HG02840 (cell line): ENCODE results near the gene EEF2.

ENCODE experiments used
- ATAC-seq: cut with Tn5 transposase; IDR thresholded peaks from one replicate; pipeline ENCODE4 v1.9.1; 2021; ENCODE audit warnings: mild to moderate bottlenecking, moderate library complexity, moderate number of reproducible peaks; ENCODE audit not compliant: unreplicated experiment, low FRiP score

Gene EEF2

DNA sequence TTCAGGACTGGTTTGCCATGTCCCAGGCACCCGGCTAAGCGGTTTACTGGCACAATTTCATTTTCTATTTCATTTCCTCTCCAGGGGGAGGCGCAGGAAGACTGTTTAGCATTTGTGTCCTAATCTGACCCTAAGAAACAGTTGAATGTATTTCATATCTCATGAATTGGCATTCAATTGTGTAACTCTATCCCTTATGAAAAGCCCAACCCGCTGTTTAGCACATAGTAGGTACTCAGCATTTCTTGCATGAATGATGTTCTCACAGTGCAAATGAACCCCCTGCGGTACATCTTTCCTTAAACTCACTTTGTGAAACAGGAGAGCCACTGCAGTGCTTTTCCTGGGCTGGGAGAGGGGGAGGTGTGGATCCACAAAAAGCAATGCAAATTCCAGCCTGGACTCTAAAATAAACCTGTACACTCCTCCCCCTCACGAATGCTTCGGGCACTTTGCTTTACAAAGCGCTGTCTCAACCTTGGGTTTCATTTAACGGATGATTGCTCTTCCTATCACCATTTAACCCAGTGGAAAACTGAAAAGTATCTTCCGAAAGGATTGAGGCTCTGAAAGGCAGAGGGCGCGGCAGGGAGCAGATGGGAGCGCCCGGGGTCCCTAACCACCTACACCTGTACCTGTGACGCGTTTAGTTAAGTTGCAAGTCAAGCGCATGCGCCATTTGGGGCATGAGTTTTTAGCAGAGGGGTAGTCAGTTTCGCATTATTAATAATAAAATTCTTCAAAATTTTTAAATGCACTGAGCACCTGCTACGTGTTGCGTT, 1.2 kb upstream of the EEF2 start:
- no peak for ATAC-seq

DNA sequence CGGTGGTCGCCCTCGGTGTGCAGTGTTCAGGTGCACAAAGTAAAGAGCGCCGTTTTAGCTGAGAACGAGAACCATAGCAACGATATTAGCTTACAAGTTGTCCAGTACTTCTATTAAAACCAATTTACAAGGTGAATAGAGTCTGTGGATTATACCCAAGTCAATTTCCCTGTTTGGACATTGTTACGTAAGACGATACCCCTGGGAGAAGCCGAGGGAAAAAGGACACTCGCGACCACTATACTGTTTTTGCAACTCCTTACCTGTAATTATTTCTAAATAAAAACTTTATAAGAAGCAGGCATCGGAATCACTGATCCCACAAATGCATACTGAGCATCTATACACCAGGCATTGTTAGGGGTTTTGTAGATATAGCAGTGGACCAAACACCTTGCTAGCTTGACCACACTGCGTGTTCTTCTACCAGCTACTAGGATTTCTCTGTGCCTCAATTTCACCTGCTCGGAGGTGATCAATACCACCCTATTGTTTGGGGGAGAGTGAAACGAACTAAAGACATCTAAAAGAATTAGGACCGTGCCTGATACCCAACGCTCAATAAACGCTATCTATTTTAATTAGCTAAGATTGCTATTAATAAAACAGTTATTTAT, 488 bp upstream of the EEF2 start:
- ATAC-seq: no peak

DNA sequence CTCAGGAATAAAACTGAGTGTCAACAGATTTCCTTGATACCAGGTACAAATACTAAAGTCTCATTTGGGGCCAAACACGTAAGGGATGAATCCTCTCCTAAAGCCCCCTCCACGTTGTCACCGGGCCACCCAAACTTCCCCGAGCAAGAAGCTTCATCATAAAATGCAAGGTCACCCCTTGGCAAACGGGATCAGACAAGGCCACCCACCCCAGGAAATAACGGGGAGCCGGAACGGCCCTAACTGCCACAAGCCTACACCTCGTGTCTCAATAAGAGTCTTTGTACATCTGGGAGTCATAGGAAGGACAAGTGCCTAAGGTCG, 717 bp downstream of the EEF2 start:
- ATAC-seq: no peak

DNA sequence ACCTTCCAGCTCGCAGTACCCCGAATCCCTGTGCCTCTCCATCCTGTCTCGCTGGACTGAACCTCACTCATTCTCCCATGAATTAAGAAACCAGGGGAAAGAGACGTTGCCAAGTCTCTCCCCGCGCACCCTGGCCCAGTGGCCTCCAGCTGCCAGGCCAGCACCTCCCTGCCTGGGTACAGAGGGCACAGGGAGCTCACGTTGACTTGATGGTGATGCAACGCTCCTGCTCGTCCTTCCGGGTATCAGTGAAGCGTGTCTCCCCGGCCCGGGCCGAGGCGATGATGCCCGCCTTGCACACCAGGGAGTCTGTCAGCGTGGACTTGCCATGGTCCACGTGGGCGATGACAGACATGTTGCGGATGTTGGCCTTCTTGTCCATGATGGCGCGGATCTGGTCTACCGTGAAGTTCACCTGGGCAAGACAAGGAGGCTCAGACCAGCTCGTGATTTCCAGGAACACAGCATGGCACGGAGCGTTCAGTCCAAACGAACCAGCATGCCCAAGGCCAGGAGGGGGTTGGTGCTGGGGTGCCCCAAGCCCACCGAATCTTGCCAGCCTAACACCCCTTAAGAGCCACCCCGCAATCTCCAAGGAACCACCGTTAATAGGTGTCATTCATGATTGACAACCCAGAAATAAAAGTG, 1.2 kb downstream of the EEF2 start:
- ATAC-seq: no peak

DNA sequence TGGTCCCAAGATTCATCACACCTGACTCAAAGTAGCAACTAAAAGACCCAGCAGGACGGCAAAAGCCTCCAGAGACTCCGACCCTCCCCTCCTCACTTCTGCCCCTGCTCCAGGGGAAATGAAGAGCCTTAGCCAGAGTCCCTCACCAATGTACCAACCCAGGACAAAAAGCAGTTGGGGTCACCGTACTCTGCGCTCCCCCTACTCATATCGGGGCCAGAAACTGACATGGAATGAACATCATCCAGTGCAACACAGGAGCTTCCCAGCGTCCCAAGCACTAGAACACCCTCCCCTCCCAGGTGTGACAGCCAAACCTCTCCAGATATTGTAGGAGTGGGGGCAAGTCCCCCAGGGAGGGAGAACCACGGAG, 1.7 kb downstream of the EEF2 start:
- no peak for ATAC-seq

DNA sequence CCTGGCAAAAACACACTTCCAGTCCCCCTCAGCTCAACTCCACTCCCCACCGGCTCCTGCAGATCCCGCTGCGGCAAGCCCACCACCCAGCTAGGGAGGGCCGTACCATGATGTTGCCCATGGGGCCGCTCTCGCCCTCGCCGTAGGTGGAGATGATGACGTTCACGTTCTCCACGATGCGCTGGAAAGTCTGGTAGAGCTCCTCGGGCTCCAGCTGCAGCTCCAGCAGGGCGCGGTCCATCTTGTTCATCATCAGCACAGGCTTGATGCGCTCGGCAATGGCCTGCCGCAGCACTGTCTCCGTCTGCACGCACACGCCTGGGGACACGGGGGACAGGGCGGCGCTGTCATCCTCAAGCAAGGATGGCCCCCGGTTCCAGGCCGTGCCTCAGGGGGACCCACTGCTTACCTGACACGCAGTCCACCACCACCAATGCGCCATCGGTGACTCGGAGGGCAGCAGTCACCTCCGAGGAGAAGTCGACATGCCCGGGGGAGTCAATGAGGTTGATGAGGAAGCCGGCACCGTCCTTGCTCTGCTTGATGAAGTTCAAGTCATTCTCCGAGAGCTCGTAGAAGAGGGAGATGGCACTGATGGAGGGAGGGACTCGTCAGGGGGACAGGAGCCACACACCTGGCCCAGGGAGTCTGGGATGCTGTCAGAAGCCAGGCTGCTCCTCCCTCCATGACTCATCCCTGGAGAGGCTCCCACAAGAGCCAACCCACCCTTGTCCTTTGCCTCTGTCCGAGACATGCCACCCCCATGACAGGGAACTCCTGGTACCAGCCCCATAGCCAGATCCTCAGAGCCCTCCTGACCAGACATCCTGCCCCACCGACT, 2.3 kb downstream of the EEF2 start:
- ATAC-seq: no peak

DNA sequence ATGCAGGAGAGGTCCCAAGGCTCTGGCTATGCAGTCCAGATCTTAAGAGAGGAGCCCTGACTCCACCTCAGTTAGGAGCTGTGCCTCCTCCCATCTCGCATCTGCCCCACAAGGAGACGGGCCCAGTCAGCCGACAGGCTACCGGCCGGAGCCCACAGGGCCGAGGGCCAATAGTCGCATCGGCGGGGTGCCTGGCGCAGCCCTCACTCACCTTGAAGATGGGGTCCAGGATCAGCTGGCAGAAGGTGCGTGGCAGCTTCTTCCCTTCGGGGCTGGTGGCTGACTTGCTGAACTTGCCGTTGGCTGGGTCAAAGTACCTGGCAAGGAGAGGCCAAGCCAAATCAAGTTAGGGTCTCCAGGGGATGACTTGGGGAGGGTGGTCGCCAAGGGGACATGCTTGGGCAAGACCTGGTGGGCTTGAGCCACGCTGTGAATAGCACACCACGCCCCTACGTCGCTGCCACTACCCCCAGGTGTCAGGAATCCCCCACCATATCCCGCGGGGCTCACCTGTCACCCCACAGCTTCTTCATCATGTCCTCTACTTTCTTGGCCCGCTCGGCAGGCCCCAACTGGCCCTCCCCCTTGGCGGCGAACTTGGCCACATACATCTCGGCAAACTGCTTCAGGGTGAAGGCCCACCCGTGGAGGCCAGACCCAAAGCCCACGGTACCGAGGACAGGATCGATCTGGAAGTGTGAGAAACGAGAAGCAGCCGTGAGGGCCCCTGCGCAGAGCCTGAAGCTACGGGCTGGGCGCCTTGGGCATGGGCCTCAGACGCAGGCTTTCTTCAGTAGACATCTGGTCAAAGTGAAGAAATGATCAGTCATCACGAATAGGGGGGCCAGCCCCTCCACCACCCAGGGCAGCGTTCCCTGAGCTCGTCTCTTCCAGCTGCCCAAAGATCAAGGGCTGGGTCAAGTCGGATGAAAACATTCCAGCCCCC, 3.3 kb downstream of the EEF2 start:
- ATAC-seq: no peak

DNA sequence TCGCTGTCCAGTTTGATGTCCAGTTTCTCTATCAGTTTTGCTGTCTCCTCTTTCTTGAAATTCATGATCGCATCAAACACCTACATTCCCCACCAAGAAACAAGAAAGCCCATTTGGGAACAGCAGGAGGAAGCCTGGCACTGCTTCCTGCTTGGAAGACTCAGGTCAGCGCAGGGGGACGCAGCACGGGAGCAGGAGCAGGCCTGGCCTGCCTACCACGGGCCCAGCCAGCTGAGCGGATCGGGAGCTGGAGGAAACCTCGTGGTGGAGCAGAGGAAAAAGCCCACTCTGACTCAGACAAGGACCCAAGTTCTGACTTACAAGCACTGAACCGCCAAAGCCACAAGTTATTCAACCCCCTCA, 3.9 kb downstream of the EEF2 start:
- no peak for ATAC-seq

DNA sequence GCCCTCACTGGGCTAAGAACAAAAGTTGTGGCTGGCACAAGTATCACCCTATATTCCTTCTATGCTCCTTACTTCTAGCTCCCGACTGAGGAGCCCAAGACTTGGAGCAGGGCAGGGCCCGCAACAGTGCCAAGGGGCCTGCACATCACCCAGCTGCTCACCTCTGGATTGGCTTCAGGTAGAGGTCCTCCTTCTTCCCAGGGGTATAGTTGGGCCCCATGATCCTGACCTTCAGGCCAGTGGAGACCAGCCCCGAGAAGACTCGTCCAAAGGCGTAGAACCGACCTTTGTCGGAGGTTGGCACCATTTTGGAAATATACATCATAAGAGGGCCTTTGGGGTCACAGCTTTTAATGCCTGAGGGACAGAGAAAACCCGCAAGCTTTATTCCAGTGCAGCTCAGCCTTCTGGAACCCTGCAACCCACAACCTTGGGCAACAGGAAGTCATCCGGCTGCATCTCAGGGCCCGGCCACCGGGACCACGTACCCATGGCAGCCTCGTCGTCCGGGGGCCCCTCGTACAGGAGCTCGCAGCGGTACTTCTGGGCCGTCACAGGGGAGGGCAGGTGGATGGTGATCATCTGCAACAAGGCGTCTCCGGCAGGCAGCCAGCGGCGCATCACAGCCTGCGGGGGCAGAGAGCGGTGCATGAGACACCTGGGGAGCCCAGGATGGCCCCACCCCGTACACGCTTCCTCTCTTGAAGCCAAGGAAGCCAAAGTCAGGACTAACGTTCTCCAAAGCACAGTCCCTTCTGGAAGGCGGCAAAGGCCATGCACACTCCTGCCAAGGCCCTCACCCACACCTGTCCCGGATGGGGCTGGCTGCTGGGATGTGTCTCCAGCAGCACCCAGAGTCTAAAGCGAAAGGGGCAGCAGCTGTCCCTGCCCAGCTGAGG, 4.7 kb downstream of the EEF2 start:
- no peak for ATAC-seq

DNA sequence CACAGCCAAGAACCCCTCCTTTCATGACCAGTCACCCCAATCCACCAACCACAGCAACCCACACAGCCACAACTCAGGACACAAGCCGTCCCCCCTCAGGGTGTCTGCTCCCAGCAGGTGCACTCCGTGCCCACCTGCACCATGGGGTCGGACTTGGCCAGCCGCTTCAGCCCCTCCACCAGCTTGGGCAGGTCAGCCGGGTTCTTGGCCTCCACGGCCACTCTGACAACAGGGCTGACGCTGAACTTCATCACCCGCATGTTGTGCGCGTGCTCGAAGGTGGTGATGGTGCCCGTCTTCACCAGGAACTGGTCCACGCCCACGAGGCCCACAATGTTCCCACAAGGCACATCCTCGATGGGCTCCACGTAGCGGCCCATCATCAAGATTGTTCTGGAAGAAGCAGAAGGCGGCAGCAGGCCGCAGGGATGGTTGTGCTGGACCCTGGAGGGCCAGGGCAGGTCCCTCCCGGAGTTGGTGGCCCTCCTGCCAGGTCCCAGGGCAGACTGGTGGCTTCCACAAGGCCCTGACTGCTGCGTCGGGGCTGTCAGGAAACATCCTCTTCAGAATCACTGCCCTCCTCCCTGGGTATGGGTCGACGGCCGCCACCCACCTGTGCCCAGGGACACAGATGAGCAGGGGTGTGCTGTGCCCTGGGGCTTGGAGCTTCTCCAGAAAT, 5.5 kb downstream of the EEF2 start:
- no peak for ATAC-seq

DNA sequence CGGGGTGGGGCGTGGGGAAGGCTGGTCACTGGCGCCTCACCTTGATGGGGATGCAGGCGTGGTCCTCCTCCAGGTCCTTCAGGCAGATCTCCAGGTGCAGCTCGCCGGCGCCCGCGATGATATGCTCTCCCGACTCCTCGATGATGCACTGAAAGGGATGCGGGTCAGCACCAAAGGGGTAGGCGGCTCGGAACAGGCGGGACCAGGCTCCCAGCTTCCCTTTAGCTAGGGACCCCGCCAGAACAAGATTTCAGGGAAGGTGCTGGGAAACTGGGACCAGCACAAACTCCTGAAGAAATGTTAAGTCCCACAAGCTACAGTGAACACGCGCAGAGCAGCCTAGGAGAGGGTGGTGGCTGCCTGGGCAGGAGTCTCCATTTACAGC, 6.0 kb downstream of the EEF2 start:
- ATAC-seq: no peak

DNA sequence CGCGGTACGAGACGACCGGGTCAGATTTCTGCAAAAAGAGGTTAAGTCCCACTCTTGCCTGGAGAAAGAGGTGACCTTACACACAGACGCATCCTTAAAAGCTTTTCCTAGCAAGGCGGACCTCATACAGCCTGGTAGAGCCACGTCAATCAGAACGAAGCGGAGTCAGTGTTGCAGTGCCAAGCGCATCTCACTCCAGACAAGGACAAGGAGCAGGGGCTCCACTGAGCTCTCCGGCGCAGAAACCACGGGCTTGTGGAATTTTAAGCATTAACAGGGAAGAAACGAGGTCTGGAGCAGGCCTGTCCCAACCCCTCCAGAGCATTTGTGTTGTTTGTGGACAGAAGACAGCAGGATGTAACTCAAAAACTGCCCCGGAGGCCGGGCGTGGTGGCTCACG, 7.1 kb downstream of the EEF2 start:
- ATAC-seq: no peak

DNA sequence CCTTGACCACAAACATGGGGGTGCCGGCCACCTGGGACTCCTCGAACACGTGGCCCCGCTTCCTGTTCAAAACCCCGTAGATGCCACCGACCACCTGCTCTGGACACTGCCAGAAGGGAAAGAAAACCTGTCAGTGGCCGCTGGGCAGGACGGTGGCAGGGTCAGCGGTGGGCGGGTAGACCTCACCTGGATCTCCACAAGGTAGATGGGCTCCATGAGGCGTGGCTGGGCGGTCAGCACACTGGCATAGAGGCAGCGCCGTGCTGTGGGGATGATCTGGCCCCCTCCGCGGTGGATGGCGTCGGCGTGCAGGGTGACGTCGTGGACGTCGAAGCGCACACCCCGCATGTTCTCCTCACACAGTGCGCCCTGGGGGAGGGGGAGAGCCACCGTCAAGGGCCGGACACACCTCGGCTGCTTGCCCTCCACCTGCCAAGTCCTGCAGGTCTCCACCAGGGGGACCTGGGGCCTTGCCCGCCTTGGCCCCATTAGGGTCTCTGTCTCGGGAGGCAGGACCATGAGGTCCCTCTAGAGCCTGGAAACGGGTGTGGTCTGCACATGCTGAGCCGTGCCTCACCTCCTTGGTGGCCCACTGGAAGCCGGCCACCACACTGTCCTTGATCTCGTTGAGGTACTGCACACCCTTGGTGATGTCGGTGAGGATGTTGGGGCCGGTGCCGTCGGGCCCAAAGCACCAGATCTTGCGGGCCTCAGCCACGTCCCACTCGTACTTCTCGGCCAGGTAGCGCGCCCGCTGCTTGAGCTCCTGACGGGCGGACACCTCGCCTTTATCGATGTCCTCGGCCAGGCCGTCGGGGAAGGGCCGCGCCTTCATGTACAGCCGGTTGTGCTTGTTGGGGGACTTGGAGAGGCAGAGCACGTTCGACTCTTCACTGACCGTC, 7.8 kb downstream of the EEF2 start:
- no peak for ATAC-seq

DNA sequence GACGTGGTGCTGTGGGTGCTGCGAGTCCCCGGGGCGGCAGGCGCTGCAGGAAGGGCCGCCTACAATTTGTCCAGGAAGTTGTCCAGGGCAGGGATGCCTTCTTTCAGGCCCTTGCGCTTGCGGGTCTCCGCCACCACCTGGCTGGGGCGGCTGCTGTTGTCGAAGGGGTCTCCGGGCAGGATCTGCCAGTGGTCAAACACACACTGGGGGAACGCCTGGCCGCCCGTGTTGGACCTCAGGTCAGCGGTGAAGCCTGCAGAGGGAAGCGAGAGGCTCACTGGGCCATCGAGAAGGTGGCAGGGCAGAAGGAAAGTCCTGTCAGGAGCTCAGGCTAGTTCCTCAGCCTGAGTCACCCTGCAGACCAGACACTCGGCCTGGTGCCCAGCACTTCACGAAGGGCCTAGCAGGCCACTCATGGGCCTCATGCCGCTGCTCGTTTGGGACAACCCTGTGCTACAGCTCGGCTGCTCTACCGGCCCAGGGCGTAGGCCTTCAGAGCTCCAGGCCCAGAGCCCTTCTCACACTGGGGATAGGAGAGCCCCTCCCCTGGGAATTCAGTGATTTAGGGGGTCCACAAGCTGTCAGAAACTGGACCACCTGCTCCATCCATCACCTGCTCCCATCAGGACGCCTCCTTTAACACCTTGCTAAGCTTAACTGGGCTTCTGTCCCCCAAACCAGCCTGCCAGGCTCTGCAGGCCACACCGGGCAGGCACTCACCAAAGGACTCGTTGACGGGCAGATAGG, 8.6 kb downstream of the EEF2 start:
- ATAC-seq: no peak

DNA sequence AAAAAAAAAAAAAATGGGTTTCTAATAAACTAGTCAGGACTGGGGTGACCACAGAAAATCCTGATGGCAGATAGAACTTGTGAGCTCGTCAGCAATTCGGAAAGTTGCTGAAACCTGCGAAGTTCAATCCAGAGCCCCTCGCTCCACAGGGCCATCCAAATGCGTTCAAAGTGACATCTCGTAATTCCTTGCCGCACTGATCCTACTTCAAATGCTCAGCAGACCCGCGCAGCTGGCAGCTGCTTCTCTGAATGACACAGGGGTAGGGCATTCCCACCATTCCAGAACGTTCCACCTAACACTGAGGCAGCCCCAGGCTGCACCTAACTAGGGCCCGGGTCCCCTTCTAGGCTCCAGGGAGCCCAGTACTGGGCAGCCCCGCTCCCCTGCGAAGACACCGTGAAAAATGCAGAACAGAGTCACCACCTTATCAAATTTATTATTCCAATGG, 9.6 kb downstream of the EEF2 start:
- ATAC-seq: no peak

DNA sequence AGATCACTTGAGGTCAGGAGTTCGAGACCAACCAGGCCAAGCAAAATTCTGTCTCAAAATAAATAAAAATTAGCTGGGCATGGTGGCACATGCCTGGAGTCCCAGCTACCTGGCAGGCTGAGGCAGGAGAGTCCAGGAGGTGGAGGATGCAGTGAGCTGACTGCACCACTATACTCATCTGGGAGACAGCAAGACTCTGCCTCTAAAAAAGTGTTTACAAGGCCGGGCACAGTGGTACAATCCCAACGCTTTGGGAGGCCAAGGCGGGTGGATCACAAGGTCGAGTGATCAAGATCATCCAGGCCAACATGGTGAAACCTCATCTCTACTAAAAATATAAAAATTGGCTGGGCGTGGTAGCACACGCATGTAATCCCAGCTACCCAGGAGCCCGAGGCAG, 10.1 kb downstream of the EEF2 start:
- no peak for ATAC-seq
